ENCODE data around the gene TTN. TPM values are rescaled to one million over a fixed set of nuclear protein-coding genes. Genes with fewer than 3 reads are reported as not detected.

The TTN gene
- total RNA-seq, 4 donors from 2014 or later = 9.3 to 59.8 (median 29.4) TPM

- no peak for TF ChIP-seq CTCF (IDR thresholded peaks at IDR 0.05; ENCODE audit: low read depth)
Observed at GRCh38 chr2:178574789-178575188, 232.4 kb downstream of the TTN start.

GRCh38 chr2:178568227-178568626 is 239.0 kb downstream of the TTN start:
- no peak for TF ChIP-seq CTCF (IDR thresholded peaks at IDR 0.05; ENCODE audit: low read depth)

GRCh38 chr2:178553047-178553446 is 254.2 kb downstream of the TTN start:
- TF ChIP-seq CTCF (IDR thresholded peaks at IDR 0.05; ENCODE audit: low read depth) = no peak

GRCh38 chr2:178550352-178550751 is 256.9 kb downstream of the TTN start:
- no peak for TF ChIP-seq CTCF (IDR thresholded peaks at IDR 0.05; ENCODE audit: low read depth)

GRCh38 chr2:178542569-178542968 is 264.7 kb downstream of the TTN start:
- no peak for TF ChIP-seq CTCF (IDR thresholded peaks at IDR 0.05; ENCODE audit: low read depth)

- TF ChIP-seq CTCF (IDR thresholded peaks at IDR 0.05; ENCODE audit: low read depth) = no peak
Observed at GRCh38 chr2:178542161-178542560, 265.1 kb downstream of the TTN start.

- no peak for TF ChIP-seq CTCF (IDR thresholded peaks at IDR 0.05; ENCODE audit: low read depth)
Observed at GRCh38 chr2:178536037-178536436, 271.2 kb downstream of the TTN start.
